Osteoblast (primary cell): Measurements from ENCODE around the gene PTPRF. TPM values are rescaled to one million over a fixed set of nuclear protein-coding genes. Genes with fewer than 3 reads are reported as not detected.

Experiments used
- DNase-seq: peaks from one replicate; pipeline ENCODE4 v3.0.0; 2011; ENCODE audit warnings: low spot score, mixed read lengths; ENCODE audit not compliant: insufficient read length; ENCODE audit errors: missing footprints
- H2AFZ ChIP-seq: 2 replicates; pipeline ENCODE4 v1.6.0; 2011; ENCODE audit warnings: mild to moderate bottlenecking, low read length
- H3K27ac ChIP-seq: 2 replicates; pipeline ENCODE4 v1.5.1; 2011; ENCODE audit warnings: mild to moderate bottlenecking, low read depth, low read length, moderate library complexity
- H3K27me3 ChIP-seq: 2 replicates; pipeline ENCODE4 v1.6.0; 2012; ENCODE audit warnings: mild to moderate bottlenecking, control low read depth, inconsistent platforms, low read length, moderate library complexity; ENCODE audit not compliant: insufficient read depth
- H3K36me3 ChIP-seq: 2 replicates; pipeline ENCODE4 v1.5.1; 2011; ENCODE audit warnings: mild to moderate bottlenecking, low read length, control low read depth, moderate library complexity; ENCODE audit not compliant: insufficient read depth
- H3K4me1 ChIP-seq: 2 replicates; pipeline ENCODE4 v1.5.1; 2011; ENCODE audit warnings: mild to moderate bottlenecking, low read length, control low read depth, moderate library complexity; ENCODE audit not compliant: insufficient read depth
- H3K4me2 ChIP-seq: 2 replicates; pipeline ENCODE4 v1.6.0; 2011; ENCODE audit warnings: mild to moderate bottlenecking, low read length; ENCODE audit not compliant: insufficient read depth
- H3K4me3 ChIP-seq: fragments of 200-600 bp; sonication (generic); 3 replicates; pipeline ENCODE4 v1.5.1; 2012; ENCODE audit warnings: mild to moderate bottlenecking, low read length, inconsistent platforms; ENCODE audit not compliant: insufficient read depth
- H3K79me2 ChIP-seq: 2 replicates; pipeline ENCODE4 v1.6.0; 2012; ENCODE audit warnings: mild to moderate bottlenecking, low read length, control low read depth, inconsistent platforms; ENCODE audit not compliant: insufficient read depth
- H3K9me3 ChIP-seq: 2 replicates; pipeline ENCODE4 v1.5.1; 2011; ENCODE audit warnings: low read depth, low read length, control low read depth
- H4K20me1 ChIP-seq: 2 replicates; pipeline ENCODE4 v1.6.0; 2012; ENCODE audit warnings: mild to moderate bottlenecking, low read length, control low read depth; ENCODE audit not compliant: insufficient read depth
- total RNA-seq: library from RNA; depleted of rRNA; stranded (reverse); fragments of >200 nt; gene quantifications from 2 replicates; pipeline ENCODE4 v1.2.3, GENCODE V29; 2012
- TF ChIP-seq, protein P1 (sequence below): IDR thresholded peaks from 2 replicates; pipeline ENCODE4 v1.5.1; 2011; ENCODE audit warnings: mild to moderate bottlenecking, low read depth, low read length, moderate library complexity; ENCODE audit errors: extremely low read depth

PTPRF gene
- total RNA-seq, 1 donor: 13.0 TPM

DNA sequence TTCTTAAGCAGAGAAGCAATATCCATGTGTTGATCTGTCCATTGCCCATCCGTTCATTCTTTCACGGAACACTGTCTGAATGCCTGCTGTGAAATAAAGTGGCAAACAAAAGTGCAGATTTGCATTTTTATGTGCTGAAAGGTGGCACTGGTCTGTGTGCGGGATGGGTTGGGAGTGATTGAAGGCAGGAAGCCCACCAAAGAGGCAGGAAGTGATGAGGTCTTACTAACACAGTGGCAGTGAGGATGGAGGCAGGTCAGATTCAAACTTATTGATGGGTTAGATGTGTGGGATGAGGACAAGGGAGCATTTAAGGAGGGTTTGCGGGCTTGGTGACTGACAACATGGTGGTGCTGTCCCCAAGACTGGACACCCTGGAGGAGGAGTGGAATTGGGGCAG lies 8.3 kb downstream of the PTPRF start:
- H4K20me1 ChIP-seq: peaks cover 13% of the 10 kb centered on the region
- H3K4me3 ChIP-seq: no peak overlapping the region

DNA sequence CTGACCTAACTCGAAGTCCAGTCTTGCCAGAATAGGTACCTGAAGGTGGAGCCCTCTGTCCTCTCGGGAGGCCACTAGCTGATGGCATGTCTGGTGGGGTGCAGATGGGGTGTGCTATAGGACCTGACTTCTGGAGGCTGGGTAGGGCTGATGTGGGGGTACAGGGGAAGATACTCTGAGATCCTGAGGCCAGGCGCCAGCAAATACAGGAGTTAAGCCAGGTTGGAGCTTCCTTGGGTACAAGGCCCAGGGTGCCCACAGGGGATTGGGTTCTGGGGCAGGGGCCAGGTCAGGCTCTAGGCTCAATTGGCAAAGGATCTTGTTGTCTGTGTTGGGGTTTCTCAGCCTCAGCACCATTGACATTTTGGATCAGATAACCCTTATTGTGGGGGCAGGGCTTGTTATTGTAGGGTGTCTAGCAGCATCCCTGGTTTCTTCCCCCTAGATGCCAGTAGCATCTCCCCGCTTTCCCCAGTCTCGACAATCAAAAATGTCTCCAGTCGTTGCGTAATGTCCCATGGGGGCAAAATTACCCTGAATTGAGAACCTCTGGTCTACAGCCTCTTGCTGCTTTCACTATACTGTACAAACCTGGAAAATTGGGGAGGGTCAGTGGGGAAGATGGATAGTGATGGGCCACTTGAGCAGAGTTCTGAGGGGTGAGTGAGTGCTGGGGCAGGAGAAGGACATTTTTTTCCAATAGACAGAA lies 9.2 kb downstream of the PTPRF start:
- H3K4me3 ChIP-seq: no peak overlapping the region
- peak; percentile 50 for DNase-seq
- no peaks in the 10 kb centered on the region for H3K36me3 ChIP-seq
- no peak overlapping the region for H3K4me2 ChIP-seq
- no peak overlapping the region for H3K27ac ChIP-seq
- no peak overlapping the region for H2AFZ ChIP-seq
- H4K20me1 ChIP-seq: peaks cover 10% of the 10 kb centered on the region
- TF ChIP-seq, protein P1, sequence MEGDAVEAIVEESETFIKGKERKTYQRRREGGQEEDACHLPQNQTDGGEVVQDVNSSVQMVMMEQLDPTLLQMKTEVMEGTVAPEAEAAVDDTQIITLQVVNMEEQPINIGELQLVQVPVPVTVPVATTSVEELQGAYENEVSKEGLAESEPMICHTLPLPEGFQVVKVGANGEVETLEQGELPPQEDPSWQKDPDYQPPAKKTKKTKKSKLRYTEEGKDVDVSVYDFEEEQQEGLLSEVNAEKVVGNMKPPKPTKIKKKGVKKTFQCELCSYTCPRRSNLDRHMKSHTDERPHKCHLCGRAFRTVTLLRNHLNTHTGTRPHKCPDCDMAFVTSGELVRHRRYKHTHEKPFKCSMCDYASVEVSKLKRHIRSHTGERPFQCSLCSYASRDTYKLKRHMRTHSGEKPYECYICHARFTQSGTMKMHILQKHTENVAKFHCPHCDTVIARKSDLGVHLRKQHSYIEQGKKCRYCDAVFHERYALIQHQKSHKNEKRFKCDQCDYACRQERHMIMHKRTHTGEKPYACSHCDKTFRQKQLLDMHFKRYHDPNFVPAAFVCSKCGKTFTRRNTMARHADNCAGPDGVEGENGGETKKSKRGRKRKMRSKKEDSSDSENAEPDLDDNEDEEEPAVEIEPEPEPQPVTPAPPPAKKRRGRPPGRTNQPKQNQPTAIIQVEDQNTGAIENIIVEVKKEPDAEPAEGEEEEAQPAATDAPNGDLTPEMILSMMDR: no peak
- H3K79me2 ChIP-seq: peaks cover 19% of the 10 kb centered on the region
- H3K27me3 ChIP-seq: no peaks in the 10 kb centered on the region
- H3K9me3 ChIP-seq: no peaks in the 10 kb centered on the region
- peaks cover 6% of the 10 kb centered on the region for H3K4me1 ChIP-seq

More for the DNA sequence above, 8.3 kb downstream of the PTPRF start:
- no peak overlapping the region for H3K4me2 ChIP-seq
- H3K9me3 ChIP-seq: no peaks in the 10 kb centered on the region
- H2AFZ ChIP-seq: no peak overlapping the region
- H3K79me2 ChIP-seq: peaks cover 26% of the 10 kb centered on the region
- no peaks in the 10 kb centered on the region for H3K27me3 ChIP-seq
- H3K4me1 ChIP-seq: peaks cover 6% of the 10 kb centered on the region
- no peak overlapping the region for H3K27ac ChIP-seq
- no peaks in the 10 kb centered on the region for H3K36me3 ChIP-seq
- DNase-seq: no peak
- TF ChIP-seq, protein P1: no peak

DNA sequence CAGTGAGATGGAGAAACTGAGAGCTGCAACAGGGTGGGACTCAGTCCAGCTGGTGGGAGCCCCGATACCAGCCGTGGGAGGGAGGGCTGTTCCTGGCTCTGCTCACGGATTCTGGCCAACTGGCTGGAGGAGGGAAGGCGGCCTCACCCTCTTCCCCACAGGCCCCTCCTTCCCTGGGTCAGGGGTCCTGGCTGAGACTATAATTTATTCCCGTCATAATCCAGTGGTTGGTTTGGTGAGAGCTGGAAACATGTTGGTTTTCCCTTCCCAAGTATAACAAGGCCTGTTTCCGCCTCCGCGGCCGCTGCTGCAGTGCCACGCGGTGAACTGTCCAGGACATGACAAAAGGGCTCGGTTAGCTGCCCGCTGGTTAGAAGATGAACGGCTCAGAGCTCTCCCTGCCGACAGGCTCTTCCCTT lies 10.0 kb downstream of the PTPRF start:
- TF ChIP-seq, protein P1: no peak
- no peaks in the 10 kb centered on the region for H3K27me3 ChIP-seq
- DNase-seq: peak; percentile 94
- H3K79me2 ChIP-seq: peaks cover 17% of the 10 kb centered on the region
- H3K9me3 ChIP-seq: no peaks in the 10 kb centered on the region
- H3K4me2 ChIP-seq: no peak overlapping the region
- no peak overlapping the region for H3K27ac ChIP-seq
- peak overlapping the region; percentile 67 for H2AFZ ChIP-seq
- no peaks in the 10 kb centered on the region for H3K36me3 ChIP-seq
- no peak overlapping the region for H3K4me3 ChIP-seq
- H3K4me1 ChIP-seq: peaks cover 6% of the 10 kb centered on the region
- H4K20me1 ChIP-seq: peaks cover 10% of the 10 kb centered on the region

DNA sequence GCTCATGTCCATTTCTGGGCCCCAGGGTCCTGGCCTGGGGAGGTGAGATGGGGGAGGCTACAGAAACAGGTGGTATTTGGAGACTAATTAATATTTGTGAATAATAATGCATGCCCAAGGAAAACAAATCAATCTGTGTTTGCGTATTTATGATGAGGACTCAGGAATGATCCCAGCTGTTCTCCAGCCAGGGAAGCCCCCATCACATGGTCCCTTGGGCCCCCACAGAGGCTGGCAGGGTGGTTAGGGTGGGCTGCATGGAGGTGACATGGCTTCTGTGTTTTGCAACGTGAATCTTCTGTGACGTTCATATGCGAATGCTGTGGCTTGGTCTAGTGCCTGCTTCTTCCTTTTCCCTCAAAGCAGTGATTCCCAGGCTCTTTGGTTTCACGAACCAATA lies 10.5 kb downstream of the PTPRF start:
- Histone ChIP-seq H3K9me3 (no peaks in the 10 kb centered on the region), H3K4me2 (no peak overlapping the region), H3K27ac (no peak overlapping the region), H3K79me2 (peaks cover 15% of the 10 kb centered on the region), H3K4me3 (no peak overlapping the region), H3K4me1 (peaks cover 6% of the 10 kb centered on the region), H3K27me3 (no peaks in the 10 kb centered on the region), H3K36me3 (no peaks in the 10 kb centered on the region), H4K20me1 (peaks cover 8% of the 10 kb centered on the region), H2AFZ (peak overlapping the region; percentile 67)
- TF ChIP-seq, protein P1: no peak
- peak; percentile 78 for DNase-seq
